ENCODE data around the gene ITPR2.

GRCh38 chr12:26629864-26630263 is 203.1 kb downstream of the ITPR2 start:
- no peak for TF ChIP-seq POLR2AphosphoS5 (IDR thresholded peaks at IDR 0.05; ENCODE audit: insufficient read depth in 1 of 2, low read depth in 1 of 2)
- no peak for TF ChIP-seq CTCF (IDR thresholded peaks at IDR 0.05)
- TF ChIP-seq POLR2A (IDR thresholded peaks at IDR 0.05): no peak
